ENCODE results near the gene BAZ1A.

GRCh38 chr14:34824256-34824655, 50.9 kb downstream of the BAZ1A start:
- TF ChIP-seq POLR2AphosphoS5 (IDR thresholded peaks at IDR 0.05) = no peak
- TF ChIP-seq CTCF (IDR thresholded peaks at IDR 0.05) = no peak

All from prostate gland (tissue), 2 donors.